Measurements from ENCODE around the gene DENND1A. TPM values are rescaled to one million over a fixed set of nuclear protein-coding genes. Genes with fewer than 3 reads are reported as not detected.

The DENND1A gene
- total RNA-seq, 1 donor from 2014 or later = 12.7 TPM

GRCh38 chr9:123445981-123446610 is 483.8 kb downstream of the DENND1A start:
- H3K4me1 ChIP-seq (ENCODE audit: insufficient read depth, low read length) = peaks cover 4% of the 10 kb centered on the region
- no peak overlapping the region for H3K9ac ChIP-seq (ENCODE audit: low read length)
- H3K4me2 ChIP-seq (ENCODE audit: low read length) = no peak overlapping the region
- TF ChIP-seq, protein P1, sequence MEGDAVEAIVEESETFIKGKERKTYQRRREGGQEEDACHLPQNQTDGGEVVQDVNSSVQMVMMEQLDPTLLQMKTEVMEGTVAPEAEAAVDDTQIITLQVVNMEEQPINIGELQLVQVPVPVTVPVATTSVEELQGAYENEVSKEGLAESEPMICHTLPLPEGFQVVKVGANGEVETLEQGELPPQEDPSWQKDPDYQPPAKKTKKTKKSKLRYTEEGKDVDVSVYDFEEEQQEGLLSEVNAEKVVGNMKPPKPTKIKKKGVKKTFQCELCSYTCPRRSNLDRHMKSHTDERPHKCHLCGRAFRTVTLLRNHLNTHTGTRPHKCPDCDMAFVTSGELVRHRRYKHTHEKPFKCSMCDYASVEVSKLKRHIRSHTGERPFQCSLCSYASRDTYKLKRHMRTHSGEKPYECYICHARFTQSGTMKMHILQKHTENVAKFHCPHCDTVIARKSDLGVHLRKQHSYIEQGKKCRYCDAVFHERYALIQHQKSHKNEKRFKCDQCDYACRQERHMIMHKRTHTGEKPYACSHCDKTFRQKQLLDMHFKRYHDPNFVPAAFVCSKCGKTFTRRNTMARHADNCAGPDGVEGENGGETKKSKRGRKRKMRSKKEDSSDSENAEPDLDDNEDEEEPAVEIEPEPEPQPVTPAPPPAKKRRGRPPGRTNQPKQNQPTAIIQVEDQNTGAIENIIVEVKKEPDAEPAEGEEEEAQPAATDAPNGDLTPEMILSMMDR (IDR thresholded peaks at IDR 0.05; ENCODE audit: insufficient read depth, low read depth, low read length) = no peak
- TF ChIP-seq EZH2 (IDR thresholded peaks at IDR 0.05; ENCODE audit: insufficient read depth, low read length) = no peak
- H3K9me3 ChIP-seq (ENCODE audit: insufficient read depth, low read depth, low read length) = no peaks in the 10 kb centered on the region
- no peak overlapping the region for H2AFZ ChIP-seq (ENCODE audit: low read depth, low read length)
- H4K20me1 ChIP-seq (ENCODE audit: insufficient read depth, low read length) = no peaks in the 10 kb centered on the region
- Mint-ChIP-seq H3K9me3 (ENCODE audit: unreplicated experiment) (peaks cover 2% of the 10 kb centered on the region), H3K4me3 (ENCODE audit: unreplicated experiment) (peak overlapping the region; percentile 22), H3K4me1 (ENCODE audit: low read depth, unreplicated experiment) (peaks cover 10% of the 10 kb centered on the region), H3K36me3 (ENCODE audit: low read depth, unreplicated experiment) (peaks cover 3% of the 10 kb centered on the region), H3K27me3 (ENCODE audit: low read depth, unreplicated experiment) (peaks cover 1% of the 10 kb centered on the region), H3K27ac (ENCODE audit: unreplicated experiment) (peak overlapping the region; percentile 87)
- no peak for FAIRE-seq
- DNase-seq (ENCODE audit: low read depth) = peak; percentile 72
- H3K27me3 ChIP-seq (ENCODE audit: insufficient read depth, low read length) = no peaks in the 10 kb centered on the region
- no peak overlapping the region for H3K4me3 ChIP-seq (ENCODE audit: insufficient read depth, low read depth, low read length)
- no peak overlapping the region for H3K27ac ChIP-seq (ENCODE audit: low read depth, low read length)
- no peaks in the 10 kb centered on the region for H3K36me3 ChIP-seq (ENCODE audit: insufficient read depth, low read length)
- no peaks in the 10 kb centered on the region for H3K79me2 ChIP-seq (ENCODE audit: insufficient read depth, low read length)

GRCh38 chr9:123445116-123445515 is 484.8 kb downstream of the DENND1A start:
- peaks cover 3% of the 10 kb centered on the region for H3K36me3 Mint-ChIP-seq (ENCODE audit: low read depth, unreplicated experiment)
- H3K4me1 Mint-ChIP-seq (ENCODE audit: low read depth, unreplicated experiment) = peaks cover 10% of the 10 kb centered on the region
- no peaks in the 10 kb centered on the region for H3K79me2 ChIP-seq (ENCODE audit: insufficient read depth, low read length)
- no peaks in the 10 kb centered on the region for H3K27me3 ChIP-seq (ENCODE audit: insufficient read depth, low read length)
- peaks cover 4% of the 10 kb centered on the region for H3K4me1 ChIP-seq (ENCODE audit: insufficient read depth, low read length)
- H3K27ac Mint-ChIP-seq (ENCODE audit: unreplicated experiment) = no peak overlapping the region
- no peak overlapping the region for H2AFZ ChIP-seq (ENCODE audit: low read depth, low read length)
- H3K4me2 ChIP-seq (ENCODE audit: low read length) = no peak overlapping the region
- no peaks in the 10 kb centered on the region for H4K20me1 ChIP-seq (ENCODE audit: insufficient read depth, low read length)
- peaks cover 2% of the 10 kb centered on the region for H3K9me3 Mint-ChIP-seq (ENCODE audit: unreplicated experiment)
- no peak overlapping the region for H3K4me3 Mint-ChIP-seq (ENCODE audit: unreplicated experiment)
- H3K27me3 Mint-ChIP-seq (ENCODE audit: low read depth, unreplicated experiment) = peaks cover 1% of the 10 kb centered on the region
- H3K9me3 ChIP-seq (ENCODE audit: insufficient read depth, low read depth, low read length) = no peaks in the 10 kb centered on the region
- H3K36me3 ChIP-seq (ENCODE audit: insufficient read depth, low read length) = no peaks in the 10 kb centered on the region
- no peak for FAIRE-seq
- no peak overlapping the region for H3K9ac ChIP-seq (ENCODE audit: low read length)
- DNase-seq (ENCODE audit: low read depth) = no peak
- no peak overlapping the region for H3K27ac ChIP-seq (ENCODE audit: low read depth, low read length)
- no peak for TF ChIP-seq EZH2 (IDR thresholded peaks at IDR 0.05; ENCODE audit: insufficient read depth, low read length)
- TF ChIP-seq, protein P1 (IDR thresholded peaks at IDR 0.05; ENCODE audit: insufficient read depth, low read depth, low read length) = no peak
- H3K4me3 ChIP-seq (ENCODE audit: insufficient read depth, low read depth, low read length) = no peak overlapping the region

- Histone ChIP-seq H3K27ac (ENCODE audit: low read depth, low read length) (no peak overlapping the region), H3K79me2 (ENCODE audit: insufficient read depth, low read length) (no peaks in the 10 kb centered on the region), H4K20me1 (ENCODE audit: insufficient read depth, low read length) (no peaks in the 10 kb centered on the region), H3K9me3 (ENCODE audit: insufficient read depth, low read depth, low read length) (no peaks in the 10 kb centered on the region), H3K4me3 (ENCODE audit: insufficient read depth, low read depth, low read length) (no peak overlapping the region), H3K4me1 (ENCODE audit: insufficient read depth, low read length) (peaks cover 13% of the 10 kb centered on the region), H3K36me3 (ENCODE audit: insufficient read depth, low read length) (no peaks in the 10 kb centered on the region), H2AFZ (ENCODE audit: low read depth, low read length) (no peak overlapping the region), H3K4me2 (ENCODE audit: low read length) (no peak overlapping the region), H3K27me3 (ENCODE audit: insufficient read depth, low read length) (no peaks in the 10 kb centered on the region), H3K9ac (ENCODE audit: low read length) (no peak overlapping the region)
- Mint-ChIP-seq H3K27me3 (ENCODE audit: low read depth, unreplicated experiment) (peaks cover 1% of the 10 kb centered on the region), H3K4me3 (ENCODE audit: unreplicated experiment) (no peak overlapping the region), H3K4me1 (ENCODE audit: low read depth, unreplicated experiment) (peaks cover 22% of the 10 kb centered on the region), H3K9me3 (ENCODE audit: unreplicated experiment) (no peaks in the 10 kb centered on the region), H3K36me3 (ENCODE audit: low read depth, unreplicated experiment) (no peaks in the 10 kb centered on the region), H3K27ac (ENCODE audit: unreplicated experiment) (no peak overlapping the region)
- TF ChIP-seq EZH2 (IDR thresholded peaks at IDR 0.05; ENCODE audit: insufficient read depth, low read length) = no peak
- TF ChIP-seq, protein P1 (IDR thresholded peaks at IDR 0.05; ENCODE audit: insufficient read depth, low read depth, low read length) = no peak
- DNase-seq (ENCODE audit: low read depth) (no peak), FAIRE-seq (no peak)
Measured at GRCh38 chr9:123441769-123442168, 488.2 kb downstream of the DENND1A start.

Data from astrocyte (in vitro differentiated cells and primary cell).